Aorta (tissue), 5 donors: ENCODE measurements around the gene CABP4. TPM values are rescaled to one million over a fixed set of nuclear protein-coding genes. Genes with fewer than 3 reads are reported as not detected.

ENCODE experiments used
- ATAC-seq: fragments of 200-7000 bp; cut with Tn5 transposase; one replicate; pipeline ENCODE4 v1.9.1; 2022; ENCODE audit warnings: moderate library complexity; ENCODE audit not compliant: low FRiP score
- DNase-seq, 2 donors: peaks; one replicate each; pipeline ENCODE4 v3.0.0-alpha.2; 2020
- H3K27ac ChIP-seq, 2 donors: one replicate each; pipeline ENCODE4 v1.5.1; 2013; ENCODE audit warnings: low read length in 2 of 2, mild to moderate bottlenecking in 2 of 2, moderate library complexity in 2 of 2, control low read depth in 1 of 2, inconsistent platforms in 1 of 2, low read depth in 1 of 2
- H3K27me3 ChIP-seq, 2 donors: one replicate each; pipeline ENCODE4 v1.6.1; 2013; ENCODE audit warnings: control low read depth in 1 of 2, low read length in 1 of 2, mild to moderate bottlenecking in 1 of 2, moderate library complexity in 1 of 2; ENCODE audit not compliant: insufficient read depth in 2 of 2, control insufficient read depth in 1 of 2
- H3K36me3 ChIP-seq, 2 donors: one replicate each; pipeline ENCODE4 v1.6.1; 2013; ENCODE audit warnings: control low read depth in 1 of 2, low read length in 1 of 2, mild to moderate bottlenecking in 1 of 2; ENCODE audit not compliant: insufficient read depth in 2 of 2, control insufficient read depth in 1 of 2
- H3K4me1 ChIP-seq, 2 donors: one replicate each; pipeline ENCODE4 v1.6.1; 2013; ENCODE audit warnings: low read length in 2 of 2, control low read depth in 1 of 2, mild to moderate bottlenecking in 1 of 2, moderate library complexity in 1 of 2; ENCODE audit not compliant: insufficient read depth in 2 of 2, control insufficient read depth in 1 of 2
- H3K4me3 ChIP-seq, 2 donors: one replicate each; pipeline ENCODE4 v1.5.1; 2013; ENCODE audit warnings: low read length in 2 of 2, control low read depth in 1 of 2, mild to moderate bottlenecking in 1 of 2
- H3K9me3 ChIP-seq: one replicate; pipeline ENCODE4 v1.6.1; 2013; ENCODE audit warnings: mild to moderate bottlenecking, low read length; ENCODE audit not compliant: control insufficient read depth
- WGBS, 2 donors: extraction: QIAGEN DNeasy Blood & Tissue Kit; methylation state at CpG; one replicate each; pipeline ENCODE4 v1.1.7; 2013; 5-methylcytosine and 5-hydroxymethylcytosine counted together
- intact Hi-C, 2 donors: fragments of 100-400 bp; cut with DNase I; formaldehyde crosslinking; loops; one replicate each; pipeline versions ENCODE4 v1.14.2 to v1.15.0; 2022
- polyA plus RNA-seq, 2 donors: library from polyadenylated mRNA; stranded (reverse); fragments of 200-250 nt; gene quantifications; one replicate each; pipeline ENCODE4 v1.2.3, GENCODE V29; 2013
- total RNA-seq, 2 donors: library from RNA; stranded (reverse); fragmentation: NEBNext Ultra II Directional; extraction: Animal tissue kit (Norgen Biotek cat#: 25700); gene quantifications; one replicate each; pipeline ENCODE4 v1.2.1, GENCODE V29; 2021
- donor health status: healthy with polysubstance abuse.
- donor health status: Bipolar disorder and iron deficiency.
- donor health status: DM: no; HTN: no; CAD: no.
- donor health status: DM: no; HTN: no; CAD: no.
- donor health status: DM: yes; HTN: yes; CAD: no.

The CABP4 gene
- total and polyA plus RNA-seq, 4 donors, result 0.33 to 3.9 (median 2.4) TPM

- Histone ChIP-seq H3K9me3 (no peaks in the 10 kb centered on the region), H3K27ac (peak overlapping the region; percentile 77 to 89), H3K4me1 (no peaks in the 10 kb centered on the region), H3K27me3 (no peaks in the 10 kb centered on the region), H3K36me3 (no peaks in the 10 kb centered on the region), H3K4me3 (peak overlapping the region in 1 of 2 donors; percentile 30)
- peak; percentile 80 for ATAC-seq
- DNase-seq, result peak; percentile 95 to 97
- WGBS, 2 donors, result 2% methylated on average over 17 of the region's 17 CpGs
- intact Hi-C loops, result loop anchor here (1.0 to 10.0 kb wide), 7 partner anchors 38 to 154 kb away; partner anchors contain the start of genes GSTP1 (in 1 of the 2), POLD4 (in 1 of the 2), PPP1CA (in 1 of the 2) and RAD9A (in 1 of the 2)
Observed at GRCh38 chr11:67505605-67506396, 50.6 kb downstream of the CABP4 start.

DNA sequence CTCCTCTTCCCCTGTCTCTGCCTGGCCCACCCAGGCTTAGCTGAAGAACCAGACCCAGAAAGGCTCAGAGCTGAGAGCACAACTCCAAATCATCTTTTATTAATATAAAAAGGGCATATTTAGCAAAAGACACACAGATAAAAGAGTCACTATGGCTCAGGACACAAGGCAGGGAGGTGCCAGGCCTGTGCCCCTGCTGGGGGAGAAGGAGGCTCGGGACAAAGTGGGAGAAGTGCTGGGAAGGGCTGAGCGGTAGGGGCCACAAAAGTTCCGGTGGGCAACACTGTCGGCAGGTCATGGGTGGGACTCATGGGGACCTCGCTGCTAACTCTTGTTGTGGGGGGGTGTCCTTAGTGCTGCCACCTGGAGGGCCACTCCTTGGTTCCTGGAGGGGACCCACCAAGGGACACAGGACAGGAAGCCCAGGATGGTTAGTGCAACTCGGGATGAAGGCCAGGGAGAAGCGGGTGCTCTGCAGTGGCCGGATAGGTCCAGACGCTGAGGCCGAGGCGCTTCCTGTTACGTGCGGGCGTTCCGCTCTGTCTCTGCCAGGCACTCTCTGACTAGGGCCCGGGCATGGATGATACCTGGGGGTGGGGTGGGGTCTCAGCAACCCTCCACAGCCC is 51.4 kb downstream of the CABP4 start:
- ATAC-seq (no peak), DNase-seq (peak in 1 of 2 donors; percentile 59)
- Histone ChIP-seq H3K4me3 (no peak overlapping the region), H3K4me1 (no peaks in the 10 kb centered on the region), H3K36me3 (no peaks in the 10 kb centered on the region), H3K27ac (peak overlapping the region in 1 of 2 donors; percentile 17), H3K9me3 (no peaks in the 10 kb centered on the region), H3K27me3 (no peaks in the 10 kb centered on the region)
- intact Hi-C loops, result loop anchor here (1.0 to 10.0 kb wide), 7 partner anchors 39 to 154 kb away; partner anchors contain the start of genes GSTP1 (in 1 of the 2), POLD4 (in 1 of the 2), PPP1CA (in 1 of the 2) and RAD9A (in 1 of the 2)
- 78 to 83% methylated on average over 16 of the region's 16 CpGs for WGBS, 2 donors

GRCh38 chr11:67507242-67507863 is 52.2 kb downstream of the CABP4 start:
- intact Hi-C loops, result loop anchor here (5.0 to 10.0 kb wide), 6 partner anchors 40 to 155 kb away; partner anchors contain the start of genes GSTP1 (in 1 of the 2), POLD4 (in 1 of the 2), RAD9A (in 1 of the 2) and TMEM134 (in 1 of the 2)
- no peak for ATAC-seq
- Histone ChIP-seq H3K36me3 (no peaks in the 10 kb centered on the region), H3K27me3 (no peaks in the 10 kb centered on the region), H3K4me1 (no peaks in the 10 kb centered on the region), H3K9me3 (no peaks in the 10 kb centered on the region), H3K4me3 (peak overlapping the region; percentile 20 to 33), H3K27ac (peak overlapping the region in 1 of 2 donors; percentile 74)
- DNase-seq, result peak in 1 of 2 donors; percentile 86
- 24% methylated on average over 33 of the region's 33 CpGs for WGBS, 2 donors

- peak; percentile 90 for ATAC-seq
- H3K4me1 ChIP-seq, result no peaks in the 10 kb centered on the region
- DNase-seq, result peak; percentile 100
- H3K36me3 ChIP-seq, result no peaks in the 10 kb centered on the region
- no peaks in the 10 kb centered on the region for H3K27me3 ChIP-seq
- WGBS, 2 donors, result 0% methylated on average over 53 to 57 of the region's 57 CpGs
- H3K4me3 ChIP-seq, result peak within 1 kb of the TSS; percentile 59 to 62
- H3K27ac ChIP-seq, result peak within 1 kb of the TSS; percentile 65 to 96
- no peaks in the 10 kb centered on the region for H3K9me3 ChIP-seq
- intact Hi-C loops, result loop anchor here (5.0 to 10.0 kb wide), 6 partner anchors 41 to 156 kb away; partner anchors contain the start of genes GSTP1 (in 1 of the 2), POLD4 (in 1 of the 2), RAD9A (in 1 of the 2) and TMEM134 (in 1 of the 2)
Observed at GRCh38 chr11:67507864-67508485, 52.8 kb downstream of the CABP4 start, which contains the start of gene CDK2AP2. TSS of gene CDK2AP2 (minus strand) at chr11:67508162. CDS start at chr11:67508082, 80 bp downstream.

GRCh38 chr11:67508486-67509121 is 53.5 kb downstream of the CABP4 start:
- intact Hi-C loops, result loop anchor here (5.0 to 10.0 kb wide), 6 partner anchors 41 to 156 kb away; partner anchors contain the start of genes GSTP1 (in 1 of the 2), POLD4 (in 1 of the 2), RAD9A (in 1 of the 2) and TMEM134 (in 1 of the 2)
- Histone ChIP-seq H3K27me3 (no peaks in the 10 kb centered on the region), H3K4me1 (no peaks in the 10 kb centered on the region), H3K27ac (peak overlapping the region; percentile 65 to 96), H3K36me3 (no peaks in the 10 kb centered on the region), H3K9me3 (no peaks in the 10 kb centered on the region), H3K4me3 (peak overlapping the region; percentile 59 to 62)
- DNase-seq (peak; percentile 99 to 100), ATAC-seq (peak; percentile 82)
- WGBS, 2 donors, result 0 to 1% methylated on average over 46 to 57 of the region's 57 CpGs

DNA sequence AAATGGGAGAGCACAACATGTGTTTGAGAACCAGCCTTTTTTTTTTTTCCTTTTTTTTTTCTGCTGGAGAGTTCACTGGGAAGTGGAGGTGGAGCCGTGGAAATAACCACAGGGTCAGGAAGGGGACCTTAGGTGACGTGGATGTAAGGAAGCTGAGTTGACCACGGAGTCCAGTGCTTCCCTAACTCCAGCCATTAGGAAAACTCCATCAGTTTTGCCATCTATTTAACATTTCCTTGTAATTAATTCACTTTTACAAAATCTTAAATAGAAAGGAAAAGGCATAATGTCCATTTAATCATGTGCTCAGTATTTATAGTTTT is 54.8 kb downstream of the CABP4 start:
- H3K4me1 ChIP-seq, result no peaks in the 10 kb centered on the region
- intact Hi-C loops, result no loop called here
- no peaks in the 10 kb centered on the region for H3K9me3 ChIP-seq
- no peaks in the 10 kb centered on the region for H3K36me3 ChIP-seq
- DNase-seq (no peak), ATAC-seq (no peak)
- no peaks in the 10 kb centered on the region for H3K27me3 ChIP-seq
- H3K4me3 ChIP-seq, result no peak overlapping the region
- no peak overlapping the region for H3K27ac ChIP-seq
- 64 to 67% methylated on average over 3 of the region's 3 CpGs for WGBS, 2 donors
